Globus pallidus (tissue), 1 donor: ENCODE measurements around the gene SHF.

Experiments used
- DNase-seq: peaks from one replicate; pipeline ENCODE4 v3.0.0-alpha.2; 2015; ENCODE audit warnings: low spot score

The SHF gene

DNA sequence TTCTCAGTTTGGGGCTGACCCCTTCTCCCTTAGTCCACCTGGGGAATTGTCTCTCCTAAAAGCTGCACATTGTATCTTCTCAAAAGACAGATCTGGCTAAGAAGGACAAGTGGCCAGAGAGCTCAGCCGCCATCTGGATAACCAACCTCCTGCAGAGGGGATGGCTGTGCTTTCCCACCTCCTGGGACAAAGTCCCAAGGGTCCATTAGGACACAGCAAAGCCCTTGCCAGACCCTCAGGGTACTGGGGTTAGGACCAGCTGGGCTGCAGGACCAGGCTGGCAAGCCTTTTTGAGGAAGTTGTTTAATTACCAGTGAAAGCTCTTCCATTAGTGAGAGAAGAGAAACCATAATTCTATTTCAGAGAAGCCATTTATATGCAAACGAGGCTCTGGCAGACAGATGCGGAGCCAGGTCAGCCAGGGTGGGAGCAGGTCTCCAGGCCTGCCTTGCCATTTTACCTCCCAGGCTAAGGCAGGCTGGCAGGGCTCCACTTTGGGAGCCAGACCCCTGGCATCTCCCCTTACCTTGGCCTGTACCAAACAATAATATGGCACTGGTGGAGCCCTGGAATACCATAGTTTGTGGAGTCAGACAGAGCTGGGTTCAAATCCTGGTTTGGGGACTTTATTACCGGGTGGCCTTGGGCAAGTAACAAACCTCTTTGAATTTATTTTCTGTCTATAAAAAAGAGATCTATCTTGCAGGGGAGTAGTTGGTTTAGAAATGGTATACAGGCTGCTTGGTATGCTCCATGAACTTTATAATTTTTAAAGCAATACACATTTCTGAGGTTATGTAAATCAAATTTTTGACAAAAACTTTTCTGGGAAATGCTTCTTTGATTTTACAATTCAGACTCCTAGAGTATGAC is 17.9 kb downstream of the SHF start:
- DNase-seq = no peak

DNA sequence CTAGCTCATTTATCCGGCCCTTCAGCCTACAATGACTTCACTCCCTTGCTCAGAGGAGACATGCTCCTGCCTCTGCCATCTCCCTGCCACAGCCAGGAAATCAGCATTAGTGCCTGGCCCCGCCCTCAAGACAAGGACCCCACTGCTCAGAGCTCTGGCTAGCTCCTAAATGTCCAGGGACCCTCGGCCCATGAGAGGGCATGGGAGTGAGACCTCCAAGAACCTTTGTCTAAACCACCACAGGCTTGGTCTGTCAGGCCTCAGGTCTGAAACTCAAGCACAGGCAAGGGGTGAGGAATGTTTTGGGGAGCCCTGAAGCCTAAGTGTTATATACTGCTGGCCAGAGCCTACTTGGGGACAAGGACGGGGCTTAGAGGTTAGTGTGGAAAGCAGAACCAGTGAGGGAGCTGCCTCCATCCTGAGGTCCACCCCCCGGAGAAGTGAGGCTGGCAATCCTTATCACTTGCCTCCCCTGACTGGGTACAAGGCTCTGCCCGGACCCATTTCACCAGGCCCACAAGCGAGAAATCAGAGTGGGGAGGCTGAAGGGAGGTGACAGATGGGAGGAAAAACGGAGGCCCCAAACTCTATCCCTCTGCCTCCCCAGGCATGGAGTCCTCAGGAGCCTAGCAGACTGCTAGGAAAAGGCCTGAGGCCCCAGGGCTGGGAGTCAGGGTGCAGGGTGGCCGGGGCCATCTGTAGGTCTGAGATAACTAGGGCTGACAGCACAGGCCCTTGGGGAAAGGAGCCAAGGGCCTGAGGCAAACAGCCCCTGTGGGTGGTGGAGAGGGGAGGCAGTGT is 18.8 kb downstream of the SHF start:
- DNase-seq = no peak

DNA sequence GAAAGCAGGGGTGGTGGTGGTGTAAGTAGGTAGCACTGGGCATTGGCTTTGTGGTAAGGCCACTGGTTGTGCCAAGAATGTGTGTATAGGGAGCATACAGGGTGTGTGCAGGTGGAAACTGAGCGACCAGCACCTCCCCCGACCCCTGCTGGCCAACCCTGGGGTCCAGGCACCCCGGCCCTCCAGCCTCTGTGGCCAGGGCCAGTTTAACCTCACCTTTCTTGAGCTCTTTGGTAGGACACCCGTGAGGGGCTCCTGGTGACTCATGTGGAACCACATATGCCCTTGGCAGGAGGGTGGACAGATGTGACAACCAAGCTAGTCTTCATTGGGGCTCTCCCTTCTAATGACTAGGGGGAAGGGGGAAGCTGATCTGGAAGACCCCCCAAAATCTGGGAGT is 19.5 kb downstream of the SHF start:
- no peak for DNase-seq

DNA sequence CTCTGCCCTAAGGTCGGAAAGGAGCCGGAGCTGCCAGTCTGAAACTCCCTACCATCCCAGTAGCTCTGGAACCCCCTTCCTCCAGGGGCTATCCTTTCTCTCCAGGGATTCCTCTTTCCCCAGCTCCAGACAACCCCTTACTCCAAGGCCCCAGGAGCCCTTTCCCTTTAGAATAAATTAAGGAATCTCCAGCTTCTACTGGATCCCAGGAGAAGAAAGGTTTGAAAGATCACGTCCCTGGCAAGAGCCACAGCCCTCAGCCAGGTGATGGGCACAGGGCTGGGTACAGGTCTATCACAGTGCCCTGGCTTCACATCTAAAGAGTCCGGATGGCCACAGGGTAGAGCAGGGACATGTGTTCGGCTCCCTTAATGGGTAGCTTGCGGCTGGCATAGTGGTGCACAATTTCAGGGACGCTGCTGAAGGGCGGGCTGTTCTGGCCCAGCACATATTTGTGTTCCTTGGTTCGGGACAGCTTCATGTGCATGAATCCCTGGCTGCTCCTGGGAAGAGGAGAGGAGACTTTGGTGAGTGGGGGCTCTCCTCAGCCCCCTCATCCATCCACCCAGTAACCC is 20.0 kb downstream of the SHF start:
- no peak for DNase-seq

DNA sequence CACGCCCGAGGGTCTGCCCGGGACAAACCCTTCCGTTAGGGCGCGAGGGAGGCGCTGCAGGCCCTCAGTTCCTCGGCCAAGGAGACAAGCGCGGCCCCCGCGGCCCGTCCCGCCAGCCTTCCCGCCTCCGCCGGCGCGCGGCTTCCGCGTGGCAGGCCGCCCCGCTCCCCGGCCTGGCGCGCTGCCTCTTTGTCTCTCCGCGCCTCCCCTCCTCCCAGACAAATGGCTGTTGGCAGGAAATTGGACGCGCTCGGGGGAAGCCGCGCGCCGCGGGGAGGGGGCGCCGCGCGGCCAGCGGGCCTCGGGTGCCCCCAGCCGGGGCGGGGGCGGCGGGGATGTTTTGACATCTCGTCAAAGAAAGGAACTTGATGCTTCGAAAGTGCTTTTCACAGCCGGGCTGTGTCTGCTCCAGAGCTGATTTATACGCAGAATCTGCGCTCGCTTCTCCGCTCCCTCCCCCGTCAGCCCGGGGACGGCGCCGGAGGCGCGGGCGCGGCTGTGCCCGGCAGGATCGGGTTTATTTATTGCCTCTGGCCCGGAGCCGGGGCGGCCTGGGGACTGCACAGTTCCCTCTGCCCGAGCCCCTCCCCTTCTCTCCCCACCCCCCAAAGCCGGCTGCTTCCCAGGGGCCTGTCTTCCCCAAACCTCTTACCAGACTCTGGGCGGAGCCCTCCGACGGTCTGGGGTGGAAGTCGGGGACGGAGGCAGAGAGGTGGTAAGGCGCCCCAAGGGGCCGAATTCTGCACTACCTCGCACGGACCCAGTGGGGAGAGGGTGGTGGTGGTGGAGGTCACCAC is 20.7 kb downstream of the SHF start:
- DNase-seq = peak; percentile 82

DNA sequence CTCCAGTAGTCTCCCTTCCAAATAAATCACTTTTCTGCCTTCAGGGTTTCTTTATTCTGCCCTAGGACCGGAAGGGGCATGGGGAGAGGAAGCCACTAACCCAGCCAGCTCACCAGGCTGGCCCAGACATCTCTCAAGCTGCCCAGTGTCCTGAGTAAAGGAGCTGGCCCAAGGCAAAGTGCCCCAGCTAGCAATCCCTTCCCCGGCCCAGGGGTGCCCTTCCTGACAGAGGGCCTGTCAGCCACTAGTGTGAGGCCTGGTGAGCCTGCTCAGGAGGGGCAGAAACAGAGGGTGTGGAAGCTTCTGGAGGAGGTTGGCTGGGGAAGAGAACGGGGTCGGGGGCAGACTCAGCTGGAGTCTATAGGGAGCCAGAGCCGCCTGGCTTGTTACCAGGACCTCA is 22.2 kb downstream of the SHF start:
- no peak for DNase-seq

DNA sequence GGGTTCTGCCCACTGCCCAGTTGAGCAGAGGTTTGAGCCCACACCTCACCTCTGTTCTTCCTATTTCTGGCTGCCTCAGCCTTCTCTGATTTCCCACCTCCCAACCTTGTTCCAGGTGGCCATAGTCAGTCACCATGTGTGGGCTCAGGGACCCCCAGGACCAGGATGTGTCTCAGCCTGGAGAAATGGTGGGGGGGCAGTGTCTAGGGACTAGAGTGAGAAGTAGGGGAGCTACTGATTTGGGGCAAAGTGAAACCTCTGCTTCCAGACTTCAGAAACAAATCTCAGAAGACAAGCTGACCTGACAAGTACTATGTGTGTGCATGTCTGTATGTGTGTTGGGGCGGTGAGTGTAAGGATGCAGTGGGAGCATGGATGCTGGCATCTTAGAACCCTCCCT is 22.9 kb downstream of the SHF start:
- no peak for DNase-seq

DNA sequence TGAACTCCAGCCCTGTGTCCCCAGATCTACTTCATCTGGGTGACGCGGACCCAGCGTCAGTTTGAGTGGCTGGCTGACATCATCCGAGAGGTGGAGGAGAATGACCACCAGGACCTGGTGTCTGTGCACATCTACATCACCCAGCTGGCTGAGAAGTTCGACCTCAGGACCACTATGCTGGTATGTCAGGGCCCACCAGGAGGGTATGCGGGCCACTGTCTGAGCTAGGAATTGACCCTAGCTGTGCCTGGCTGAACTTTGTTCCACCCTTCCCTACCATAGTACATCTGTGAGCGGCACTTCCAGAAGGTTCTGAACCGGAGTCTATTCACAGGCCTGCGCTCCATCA is 24.3 kb downstream of the SHF start:
- no peak for DNase-seq

DNA sequence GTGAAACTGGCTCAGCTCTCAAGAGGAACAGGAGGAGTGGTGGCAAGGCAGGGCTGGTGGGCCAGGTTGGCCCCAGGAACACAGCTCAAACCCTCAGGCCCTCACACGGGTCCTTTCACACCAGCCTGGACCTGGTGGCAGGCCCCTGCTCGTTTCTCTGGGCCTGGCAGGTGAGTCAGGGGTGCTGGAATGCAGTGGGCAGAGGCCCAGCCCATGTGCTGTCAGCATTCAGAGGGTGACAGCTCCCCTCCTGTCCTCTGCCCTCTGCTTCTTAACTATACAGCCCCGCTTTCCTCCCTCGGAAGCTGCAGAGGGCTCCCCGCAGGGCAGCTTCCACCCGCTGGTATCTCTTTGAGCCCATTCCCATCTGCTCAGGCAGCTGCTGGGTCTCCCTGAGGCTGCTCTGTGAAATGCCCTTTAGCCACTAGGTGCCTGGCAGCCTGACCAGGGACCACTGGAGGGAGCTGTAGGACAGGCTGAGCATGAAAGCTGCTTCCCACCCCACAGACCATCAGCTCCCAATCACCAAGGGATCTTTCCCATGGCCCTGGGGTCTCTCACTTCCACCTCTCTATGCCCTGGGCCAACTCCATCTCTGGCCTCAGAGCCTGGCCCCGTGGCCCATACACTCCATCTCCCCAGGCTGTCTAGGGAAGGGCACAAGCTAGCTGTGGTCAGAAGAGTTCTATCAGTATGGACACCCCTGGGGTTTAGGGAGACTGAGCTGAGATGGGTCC is 24.8 kb downstream of the SHF start:
- DNase-seq = peak; percentile 85

DNA sequence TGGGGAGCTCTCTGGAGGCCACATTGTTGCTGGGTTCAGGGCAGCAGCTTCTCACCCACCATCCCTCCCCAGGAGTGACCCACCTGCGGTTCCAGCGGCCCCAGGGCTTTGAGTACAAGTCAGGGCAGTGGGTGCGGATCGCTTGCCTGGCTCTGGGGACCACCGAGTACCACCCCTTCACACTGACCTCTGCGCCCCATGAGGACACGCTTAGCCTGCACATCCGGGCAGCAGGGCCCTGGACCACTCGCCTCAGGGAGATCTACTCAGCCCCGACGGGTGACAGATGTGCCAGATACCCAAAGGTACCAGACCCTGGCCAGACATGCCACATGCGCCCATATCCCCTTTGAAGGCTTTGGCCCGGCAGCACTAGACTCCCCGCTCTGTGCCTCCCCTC is 26.1 kb downstream of the SHF start:
- DNase-seq = no peak

DNA sequence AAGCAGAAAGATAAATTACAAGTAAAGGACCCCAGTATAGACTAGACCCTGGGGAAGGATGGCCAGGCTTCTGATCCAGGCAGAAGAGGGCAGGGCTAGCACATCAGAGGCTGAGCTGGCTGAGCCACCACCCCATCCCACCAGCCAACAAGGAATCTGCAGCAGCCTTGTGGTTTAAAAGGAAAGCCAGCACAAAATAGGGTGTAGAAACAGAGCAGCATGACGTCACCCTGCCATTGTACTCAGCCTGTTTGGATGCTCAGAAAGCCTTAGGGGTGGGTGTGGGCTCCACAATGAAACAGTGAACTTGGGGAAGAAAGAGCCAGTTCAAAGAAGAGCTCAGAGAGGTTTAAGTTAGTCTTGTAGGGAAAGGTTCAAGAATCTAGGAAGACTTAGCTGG is 29.8 kb downstream of the SHF start:
- peak; percentile 88 for DNase-seq

DNA sequence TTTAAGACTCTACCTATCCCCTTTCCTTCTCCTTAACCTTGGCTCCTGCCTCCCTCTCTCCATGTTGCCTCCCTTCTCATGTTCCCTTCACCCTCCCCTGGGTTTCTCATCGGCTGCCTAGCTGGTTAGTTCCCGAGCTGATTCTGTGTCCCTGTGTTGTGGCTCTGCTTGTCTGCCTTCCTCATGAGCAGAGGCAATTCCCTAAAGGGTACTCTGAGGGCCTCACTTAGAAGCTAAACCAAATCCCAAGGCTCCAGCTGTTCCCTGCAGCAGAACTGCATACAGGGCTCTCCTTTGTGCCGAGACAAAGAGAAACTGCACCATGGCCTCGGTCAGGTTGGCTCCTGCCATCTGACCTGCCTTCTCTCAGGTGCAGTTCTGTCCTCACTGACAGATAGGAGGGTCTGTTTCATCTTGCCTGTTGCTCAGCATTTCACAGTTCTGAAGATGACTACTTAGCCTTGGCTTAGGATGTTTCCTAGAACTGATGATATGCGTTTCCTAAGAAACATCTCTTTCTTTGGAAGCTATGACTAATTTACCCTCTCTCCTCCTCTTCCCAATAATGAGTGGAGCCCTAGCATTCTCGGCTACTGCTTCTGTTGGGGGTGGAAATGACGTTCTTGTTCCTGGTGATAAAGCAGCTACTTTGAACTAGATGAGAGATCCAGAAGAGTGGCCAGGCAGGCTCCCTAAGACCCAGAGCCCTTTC is 30.9 kb downstream of the SHF start:
- no peak for DNase-seq

DNA sequence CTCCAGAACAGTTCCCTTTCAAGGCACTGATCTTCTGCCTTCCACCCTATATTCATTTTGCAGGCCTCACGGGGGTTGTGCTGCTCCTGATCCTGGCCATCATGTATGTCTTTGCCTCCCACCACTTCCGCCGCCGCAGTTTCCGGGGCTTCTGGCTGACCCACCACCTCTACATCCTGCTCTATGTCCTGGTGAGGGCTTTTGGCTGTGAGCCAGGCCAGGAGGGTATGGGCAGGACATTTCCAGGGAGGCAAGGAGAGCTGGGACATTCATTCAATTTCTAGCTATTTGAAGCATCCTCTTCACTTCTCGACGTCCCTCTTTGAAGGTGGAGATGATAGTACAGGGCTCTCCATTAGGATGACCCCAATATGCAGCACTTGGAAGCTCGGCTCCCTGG is 32.0 kb downstream of the SHF start:
- DNase-seq = no peak

DNA sequence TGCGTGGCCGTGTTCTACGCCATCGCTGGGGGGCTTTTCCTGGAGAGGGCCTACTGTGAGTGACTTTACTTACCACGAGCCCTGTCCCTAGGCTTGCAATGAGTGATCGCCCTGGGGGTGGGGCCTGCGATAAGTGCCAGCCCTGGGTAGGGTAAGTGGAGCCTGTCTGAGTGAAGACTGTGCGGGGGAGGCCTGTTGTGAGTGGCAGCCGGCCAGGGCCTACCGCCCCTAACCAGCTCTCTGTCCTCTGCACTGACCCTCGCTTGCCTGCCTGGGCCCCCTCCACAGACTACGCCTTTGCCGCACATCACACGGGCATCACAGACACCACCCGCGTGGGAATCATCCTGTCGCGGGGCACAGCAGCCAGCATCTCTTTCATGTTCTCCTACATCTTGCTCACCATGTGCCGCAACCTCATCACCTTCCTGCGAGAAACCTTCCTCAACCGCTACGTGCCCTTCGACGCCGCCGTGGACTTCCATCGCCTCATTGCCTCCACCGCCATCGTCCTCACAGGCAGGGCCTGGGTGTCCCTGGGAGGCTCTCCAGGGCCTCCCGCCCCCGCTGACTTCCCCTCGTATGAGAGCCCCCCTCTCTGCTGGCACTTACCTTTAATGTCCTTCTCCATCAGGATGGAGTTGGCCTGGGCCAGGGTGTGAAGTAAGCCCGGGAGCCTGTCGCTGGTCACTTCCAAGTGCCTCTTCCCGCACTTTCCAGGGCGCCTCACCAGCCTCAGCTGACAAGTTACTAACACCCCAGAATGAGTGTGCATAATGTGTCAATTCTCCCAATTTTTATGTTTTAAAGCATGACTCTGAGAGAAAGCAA is 35.6 kb downstream of the SHF start:
- DNase-seq = no peak

DNA sequence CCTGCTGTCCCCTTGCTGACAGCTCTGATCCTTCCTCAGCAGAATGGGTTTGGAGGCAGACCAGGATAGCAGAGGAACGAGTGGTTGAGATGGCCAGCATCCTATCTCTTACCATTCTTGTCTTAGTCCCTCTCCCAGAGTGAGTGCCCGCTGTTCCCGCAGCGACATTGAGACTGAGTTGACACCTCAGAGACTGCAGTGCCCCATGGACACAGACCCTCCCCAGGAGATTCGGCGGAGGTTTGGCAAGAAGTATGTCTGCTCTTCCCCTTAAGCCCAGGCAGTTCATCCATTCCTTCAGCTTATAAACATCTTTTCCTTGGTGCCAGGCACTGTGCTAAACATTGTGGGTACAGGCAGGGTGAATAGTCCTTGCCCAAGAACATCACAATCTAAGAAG is 36.8 kb downstream of the SHF start:
- no peak for DNase-seq

DNA sequence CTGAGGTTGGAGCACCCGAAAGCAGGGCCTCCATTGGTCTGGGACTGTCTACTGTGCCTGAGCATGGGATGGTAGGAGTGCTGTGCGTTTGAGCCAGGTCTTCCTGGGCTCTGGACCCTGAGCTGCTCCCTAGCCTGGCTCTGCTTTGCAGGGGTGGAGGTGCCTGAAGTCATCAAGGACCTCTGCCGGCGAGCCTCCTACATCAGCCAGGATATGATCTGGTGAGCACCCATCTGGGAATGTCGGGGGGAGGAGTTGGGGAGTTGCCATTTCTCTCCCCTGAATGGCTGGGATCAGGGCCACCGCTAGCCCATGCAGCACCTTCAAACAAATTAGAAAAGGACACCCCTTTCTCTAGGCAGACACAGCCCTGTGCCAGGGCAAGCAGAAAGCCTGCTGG is 37.3 kb downstream of the SHF start:
- DNase-seq = no peak

DNA sequence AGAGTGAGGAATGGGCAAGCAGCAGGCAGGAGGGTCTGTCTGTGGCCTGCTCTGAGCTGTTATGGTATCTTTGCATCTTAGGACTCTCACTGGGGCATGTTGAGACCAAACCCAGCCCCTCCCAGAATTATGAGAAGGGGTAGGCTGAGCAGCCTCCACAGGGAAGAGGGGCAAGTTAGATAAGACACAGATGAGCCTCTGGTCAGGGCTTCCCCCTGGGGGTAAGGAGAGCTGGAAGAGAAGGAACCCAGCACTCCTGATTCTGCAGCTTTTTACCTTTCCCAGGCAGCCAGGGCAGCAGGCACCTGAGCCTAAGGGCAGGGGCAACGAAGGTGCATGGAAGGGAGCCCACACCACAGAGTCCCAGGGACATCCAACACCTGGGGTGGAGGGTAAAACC is 38.7 kb downstream of the SHF start:
- no peak for DNase-seq

DNA sequence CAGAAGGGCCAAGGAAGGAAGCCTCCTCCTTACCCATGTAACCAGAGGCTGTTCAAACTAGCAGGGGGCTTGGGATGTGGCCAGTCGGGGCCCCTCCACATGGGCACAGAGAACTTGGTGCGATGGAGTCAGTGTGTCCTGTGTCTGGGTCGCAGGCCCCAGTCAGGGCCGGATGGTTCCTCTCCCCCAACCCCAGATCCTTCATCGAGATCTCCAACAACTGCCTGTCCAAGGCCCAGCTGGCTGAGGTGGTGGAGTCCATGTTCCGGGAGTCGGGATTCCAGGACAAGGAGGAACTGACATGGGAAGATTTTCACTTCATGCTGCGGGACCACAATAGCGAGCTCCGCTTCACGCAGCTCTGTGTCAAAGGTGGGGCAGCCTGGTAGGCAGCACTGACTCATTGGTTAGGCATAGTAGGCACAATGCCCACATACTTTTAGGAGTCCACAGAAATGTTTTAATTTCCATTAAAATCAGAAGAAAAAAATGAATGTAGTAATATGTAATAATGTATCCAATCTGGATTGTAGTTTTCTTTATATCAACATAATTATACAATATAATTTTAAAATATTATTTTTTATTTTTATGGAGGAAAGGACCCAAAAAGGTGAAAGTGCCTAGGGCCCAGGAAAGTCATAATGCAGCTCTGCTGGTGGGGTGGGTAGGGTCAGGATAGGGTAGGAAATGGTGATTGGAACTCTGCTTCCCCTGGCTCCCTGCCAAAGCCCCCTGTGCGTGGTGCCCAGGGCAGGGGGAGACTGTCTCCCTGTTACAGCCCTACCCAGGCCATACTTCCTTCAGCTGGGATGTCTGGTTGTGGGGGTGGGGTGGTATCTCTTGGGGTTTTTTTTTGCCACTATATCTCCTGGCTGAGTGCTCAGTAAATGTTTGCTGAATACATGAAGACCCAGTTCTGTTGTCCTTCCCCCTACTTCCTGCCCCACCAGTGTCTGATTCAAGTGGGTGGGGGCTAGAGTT is 39.4 kb downstream of the SHF start:
- DNase-seq = no peak

DNA sequence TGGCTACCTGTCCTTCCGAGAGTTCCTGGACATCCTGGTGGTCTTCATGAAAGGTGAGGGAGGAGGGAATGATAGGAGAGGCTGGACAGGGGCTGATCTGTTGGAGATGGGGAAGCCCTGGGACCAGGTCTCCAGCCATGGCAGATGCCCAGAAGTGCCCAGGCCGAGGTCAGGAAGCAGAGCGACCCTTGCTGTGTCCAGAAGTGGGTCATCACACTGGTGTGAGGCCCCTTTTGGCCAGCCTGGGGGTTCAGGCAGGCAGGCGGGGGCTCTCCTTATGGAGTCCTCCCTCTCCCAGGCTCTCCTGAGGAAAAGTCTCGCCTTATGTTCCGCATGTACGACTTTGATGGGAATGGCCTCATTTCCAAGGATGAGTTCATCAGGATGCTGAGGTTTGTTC is 40.2 kb downstream of the SHF start:
- no peak for DNase-seq
